ENCODE measurements around the gene CWC27. TPM values are rescaled to one million over a fixed set of nuclear protein-coding genes. Genes with fewer than 3 reads are reported as not detected.

CWC27 gene
- total RNA-seq, 2 experiments from 2014 or later = 33.6 to 39.7 TPM

- no peak for DNase-seq
- Mint-ChIP-seq H3K9me3 (peaks cover 2% of the 10 kb centered on the region), H3K4me1 (peaks cover 2% of the 10 kb centered on the region), H3K27me3 (no peaks in the 10 kb centered on the region), H3K4me3 (no peak overlapping the region), H3K27ac (no peak overlapping the region), H3K36me3 (peaks cover 47% of the 10 kb centered on the region)
Observed at GRCh38 chr5:64839936-64840335, 71.2 kb downstream of the CWC27 start.

GRCh38 chr5:64840958-64841357 lies 72.2 kb downstream of the CWC27 start:
- H3K27ac Mint-ChIP-seq = no peak overlapping the region

GRCh38 chr5:64853777-64854176 lies 85.0 kb downstream of the CWC27 start:
- Mint-ChIP-seq H3K27ac (no peak overlapping the region), H3K9me3 (no peaks in the 10 kb centered on the region), H3K27me3 (no peaks in the 10 kb centered on the region), H3K4me1 (no peaks in the 10 kb centered on the region), H3K36me3 (peaks cover 4% of the 10 kb centered on the region), H3K4me3 (no peak overlapping the region)
- no peak for DNase-seq

More at GRCh38 chr5:64840958-64841357, 72.2 kb downstream of the CWC27 start:
- no peaks in the 10 kb centered on the region for H3K27me3 Mint-ChIP-seq
- no peak overlapping the region for H3K4me3 Mint-ChIP-seq
- DNase-seq = no peak
- peaks cover 12% of the 10 kb centered on the region for H3K9me3 Mint-ChIP-seq
- peaks cover 2% of the 10 kb centered on the region for H3K4me1 Mint-ChIP-seq
- H3K36me3 Mint-ChIP-seq = peaks cover 57% of the 10 kb centered on the region

- Mint-ChIP-seq H3K4me3 (no peak overlapping the region), H3K27ac (no peak overlapping the region), H3K36me3 (no peaks in the 10 kb centered on the region), H3K9me3 (no peaks in the 10 kb centered on the region), H3K4me1 (no peaks in the 10 kb centered on the region), H3K27me3 (no peaks in the 10 kb centered on the region)
- no peak for DNase-seq
Observed at GRCh38 chr5:64854855-64855254, 86.1 kb downstream of the CWC27 start.

- Mint-ChIP-seq H3K9me3 (no peaks in the 10 kb centered on the region), H3K4me3 (no peak overlapping the region), H3K27ac (no peak overlapping the region), H3K27me3 (no peaks in the 10 kb centered on the region), H3K36me3 (peaks cover 4% of the 10 kb centered on the region), H3K4me1 (no peaks in the 10 kb centered on the region)
- no peak for DNase-seq
Observed at GRCh38 chr5:64859881-64860280, 91.2 kb downstream of the CWC27 start.

GRCh38 chr5:64861281-64861680 lies 92.6 kb downstream of the CWC27 start:
- H3K27ac Mint-ChIP-seq = no peak overlapping the region
- no peaks in the 10 kb centered on the region for H3K27me3 Mint-ChIP-seq
- peaks cover 4% of the 10 kb centered on the region for H3K36me3 Mint-ChIP-seq
- DNase-seq = no peak
- H3K9me3 Mint-ChIP-seq = no peaks in the 10 kb centered on the region
- H3K4me3 Mint-ChIP-seq = no peak overlapping the region
- no peaks in the 10 kb centered on the region for H3K4me1 Mint-ChIP-seq

- H3K27me3 Mint-ChIP-seq = no peaks in the 10 kb centered on the region
- H3K27ac Mint-ChIP-seq = no peak overlapping the region
- DNase-seq = no peak
- H3K36me3 Mint-ChIP-seq = peaks cover 4% of the 10 kb centered on the region
- H3K9me3 Mint-ChIP-seq = no peaks in the 10 kb centered on the region
- no peaks in the 10 kb centered on the region for H3K4me1 Mint-ChIP-seq
- H3K4me3 Mint-ChIP-seq = no peak overlapping the region
Observed at GRCh38 chr5:64864171-64864570, 95.4 kb downstream of the CWC27 start.

- no peak overlapping the region for H3K27ac Mint-ChIP-seq
- H3K36me3 Mint-ChIP-seq = peaks cover 4% of the 10 kb centered on the region
- no peaks in the 10 kb centered on the region for H3K9me3 Mint-ChIP-seq
- no peak for DNase-seq
- H3K27me3 Mint-ChIP-seq = no peaks in the 10 kb centered on the region
- peaks cover 6% of the 10 kb centered on the region for H3K4me1 Mint-ChIP-seq
- no peak overlapping the region for H3K4me3 Mint-ChIP-seq
Observed at GRCh38 chr5:64865662-64866061, 96.9 kb downstream of the CWC27 start.

- no peak for DNase-seq
- H3K4me3 Mint-ChIP-seq = no peak overlapping the region
- H3K27me3 Mint-ChIP-seq = no peaks in the 10 kb centered on the region
- no peaks in the 10 kb centered on the region for H3K9me3 Mint-ChIP-seq
- peaks cover 6% of the 10 kb centered on the region for H3K4me1 Mint-ChIP-seq
- no peak overlapping the region for H3K27ac Mint-ChIP-seq
- H3K36me3 Mint-ChIP-seq = no peaks in the 10 kb centered on the region
Observed at GRCh38 chr5:64869419-64869818, 100.7 kb downstream of the CWC27 start.

GRCh38 chr5:64872044-64872443 lies 103.3 kb downstream of the CWC27 start:
- no peak for DNase-seq
- peaks cover under 1% of the 10 kb centered on the region for H3K36me3 Mint-ChIP-seq
- H3K27me3 Mint-ChIP-seq = no peaks in the 10 kb centered on the region
- H3K4me3 Mint-ChIP-seq = no peak overlapping the region
- H3K9me3 Mint-ChIP-seq = no peaks in the 10 kb centered on the region
- peaks cover 6% of the 10 kb centered on the region for H3K4me1 Mint-ChIP-seq
- no peak overlapping the region for H3K27ac Mint-ChIP-seq

GRCh38 chr5:64873441-64873840 lies 104.7 kb downstream of the CWC27 start:
- H3K9me3 Mint-ChIP-seq = no peaks in the 10 kb centered on the region
- no peak overlapping the region for H3K27ac Mint-ChIP-seq
- H3K27me3 Mint-ChIP-seq = no peaks in the 10 kb centered on the region
- DNase-seq = no peak
- H3K36me3 Mint-ChIP-seq = peaks cover 3% of the 10 kb centered on the region
- H3K4me3 Mint-ChIP-seq = no peak overlapping the region
- peaks cover 6% of the 10 kb centered on the region for H3K4me1 Mint-ChIP-seq

GRCh38 chr5:64874753-64875152 lies 106.0 kb downstream of the CWC27 start:
- no peaks in the 10 kb centered on the region for H3K27me3 Mint-ChIP-seq
- no peak for DNase-seq
- H3K4me1 Mint-ChIP-seq = peaks cover 2% of the 10 kb centered on the region
- no peak overlapping the region for H3K27ac Mint-ChIP-seq
- H3K9me3 Mint-ChIP-seq = no peaks in the 10 kb centered on the region
- no peak overlapping the region for H3K4me3 Mint-ChIP-seq
- H3K36me3 Mint-ChIP-seq = peaks cover 3% of the 10 kb centered on the region

GRCh38 chr5:64876203-64876602 lies 107.5 kb downstream of the CWC27 start:
- Mint-ChIP-seq H3K4me3 (no peak overlapping the region), H3K27me3 (no peaks in the 10 kb centered on the region), H3K27ac (no peak overlapping the region), H3K4me1 (no peaks in the 10 kb centered on the region), H3K36me3 (peaks cover 3% of the 10 kb centered on the region), H3K9me3 (no peaks in the 10 kb centered on the region)
- no peak for DNase-seq

- peaks cover 13% of the 10 kb centered on the region for H3K36me3 Mint-ChIP-seq
- H3K27ac Mint-ChIP-seq = no peak overlapping the region
- no peaks in the 10 kb centered on the region for H3K4me1 Mint-ChIP-seq
- H3K27me3 Mint-ChIP-seq = no peaks in the 10 kb centered on the region
- no peak overlapping the region for H3K4me3 Mint-ChIP-seq
- no peaks in the 10 kb centered on the region for H3K9me3 Mint-ChIP-seq
- DNase-seq = no peak
Observed at GRCh38 chr5:64880821-64881220, 112.1 kb downstream of the CWC27 start.

GRCh38 chr5:64883912-64884311 lies 115.2 kb downstream of the CWC27 start:
- Mint-ChIP-seq H3K27me3 (no peaks in the 10 kb centered on the region), H3K9me3 (no peaks in the 10 kb centered on the region), H3K4me1 (no peaks in the 10 kb centered on the region), H3K4me3 (no peak overlapping the region), H3K36me3 (peaks cover 10% of the 10 kb centered on the region), H3K27ac (no peak overlapping the region)
- DNase-seq = no peak

- H3K27ac Mint-ChIP-seq = no peak overlapping the region
- no peaks in the 10 kb centered on the region for H3K9me3 Mint-ChIP-seq
- no peaks in the 10 kb centered on the region for H3K4me1 Mint-ChIP-seq
- H3K27me3 Mint-ChIP-seq = no peaks in the 10 kb centered on the region
- no peak for DNase-seq
- peaks cover 10% of the 10 kb centered on the region for H3K36me3 Mint-ChIP-seq
- no peak overlapping the region for H3K4me3 Mint-ChIP-seq
Observed at GRCh38 chr5:64884541-64884940, 115.8 kb downstream of the CWC27 start.

GRCh38 chr5:64887910-64888309 lies 119.2 kb downstream of the CWC27 start:
- H3K9me3 Mint-ChIP-seq = no peaks in the 10 kb centered on the region
- H3K27me3 Mint-ChIP-seq = no peaks in the 10 kb centered on the region
- no peak overlapping the region for H3K27ac Mint-ChIP-seq
- H3K4me1 Mint-ChIP-seq = no peaks in the 10 kb centered on the region
- H3K36me3 Mint-ChIP-seq = peaks cover 15% of the 10 kb centered on the region
- no peak overlapping the region for H3K4me3 Mint-ChIP-seq
- DNase-seq = no peak

Measured in activated naive CD8-positive, alpha-beta T cell treated with anti-CD3 and anti-CD28 coated beads for 36 hours (primary cell).